ENCODE data around the gene ARF6.

DNA sequence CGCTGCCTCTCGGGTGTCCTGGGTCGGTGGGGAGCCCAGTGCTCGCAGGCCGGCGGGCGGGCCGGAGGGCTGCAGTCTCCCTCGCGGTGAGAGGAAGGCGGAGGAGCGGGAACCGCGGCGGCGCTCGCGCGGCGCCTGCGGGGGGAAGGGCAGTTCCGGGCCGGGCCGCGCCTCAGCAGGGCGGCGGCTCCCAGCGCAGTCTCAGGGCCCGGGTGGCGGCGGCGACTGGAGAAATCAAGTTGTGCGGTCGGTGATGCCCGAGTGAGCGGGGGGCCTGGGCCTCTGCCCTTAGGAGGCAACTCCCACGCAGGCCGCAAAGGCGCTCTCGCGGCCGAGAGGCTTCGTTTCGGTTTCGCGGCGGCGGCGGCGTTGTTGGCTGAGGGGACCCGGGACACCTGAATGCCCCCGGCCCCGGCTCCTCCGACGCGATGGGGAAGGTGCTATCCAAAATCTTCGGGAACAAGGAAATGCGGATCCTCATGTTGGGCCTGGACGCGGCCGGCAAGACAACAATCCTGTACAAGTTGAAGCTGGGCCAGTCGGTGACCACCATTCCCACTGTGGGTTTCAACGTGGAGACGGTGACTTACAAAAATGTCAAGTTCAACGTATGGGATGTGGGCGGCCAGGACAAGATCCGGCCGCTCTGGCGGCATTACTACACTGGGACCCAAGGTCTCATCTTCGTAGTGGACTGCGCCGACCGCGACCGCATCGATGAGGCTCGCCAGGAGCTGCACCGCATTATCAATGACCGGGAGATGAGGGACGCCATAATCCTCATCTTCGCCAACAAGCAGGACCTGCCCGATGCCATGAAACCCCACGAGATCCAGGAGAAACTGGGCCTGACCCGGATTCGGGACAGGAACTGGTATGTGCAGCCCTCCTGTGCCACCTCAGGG is 679 bp downstream of the ARF6 start:
- TF ChIP-seq POLR2A (IDR thresholded peaks at IDR 0.05) (no peak), EP300 (IDR thresholded peaks at IDR 0.05) (no peak)
